ENCODE data around the gene PTPRK. TPM values are rescaled to one million over a fixed set of nuclear protein-coding genes. Genes with fewer than 3 reads are reported as not detected.

PTPRK gene
- total RNA-seq, 1 experiment from 2014 or later = 34.2 TPM

DNA sequence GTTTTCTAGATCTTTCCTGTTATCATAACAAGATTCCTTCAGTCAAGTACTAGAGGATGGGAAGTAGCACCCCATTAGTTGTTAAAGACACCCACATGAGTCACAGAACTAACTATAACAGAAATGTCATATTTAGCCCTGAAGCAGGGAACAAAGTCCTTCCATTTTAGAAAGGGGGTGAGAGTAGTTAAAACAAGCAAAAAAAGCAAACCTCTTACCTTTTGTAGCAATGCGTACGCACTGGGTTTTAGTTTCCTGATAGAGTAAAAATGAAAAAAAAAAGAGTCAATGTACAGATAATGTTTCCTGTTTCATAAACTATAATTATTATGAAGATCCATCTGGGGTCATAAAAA, 455.9 kb downstream of the PTPRK start (continued):
- TF ChIP-seq, protein P1, sequence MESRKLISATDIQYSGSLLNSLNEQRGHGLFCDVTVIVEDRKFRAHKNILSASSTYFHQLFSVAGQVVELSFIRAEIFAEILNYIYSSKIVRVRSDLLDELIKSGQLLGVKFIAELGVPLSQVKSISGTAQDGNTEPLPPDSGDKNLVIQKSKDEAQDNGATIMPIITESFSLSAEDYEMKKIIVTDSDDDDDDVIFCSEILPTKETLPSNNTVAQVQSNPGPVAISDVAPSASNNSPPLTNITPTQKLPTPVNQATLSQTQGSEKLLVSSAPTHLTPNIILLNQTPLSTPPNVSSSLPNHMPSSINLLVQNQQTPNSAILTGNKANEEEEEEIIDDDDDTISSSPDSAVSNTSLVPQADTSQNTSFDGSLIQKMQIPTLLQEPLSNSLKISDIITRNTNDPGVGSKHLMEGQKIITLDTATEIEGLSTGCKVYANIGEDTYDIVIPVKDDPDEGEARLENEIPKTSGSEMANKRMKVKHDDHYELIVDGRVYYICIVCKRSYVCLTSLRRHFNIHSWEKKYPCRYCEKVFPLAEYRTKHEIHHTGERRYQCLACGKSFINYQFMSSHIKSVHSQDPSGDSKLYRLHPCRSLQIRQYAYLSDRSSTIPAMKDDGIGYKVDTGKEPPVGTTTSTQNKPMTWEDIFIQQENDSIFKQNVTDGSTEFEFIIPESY (IDR thresholded peaks at IDR 0.05; ENCODE audit: extremely low read depth, insufficient replicate concordance, low read length) = no peak
- TF ChIP-seq EZH2phosphoT487 (IDR thresholded peaks at IDR 0.05; ENCODE audit: borderline replicate concordance) = no peak
- TF ChIP-seq ZNF274 (IDR thresholded peaks at IDR 0.05; ENCODE audit: low read depth, low read length) = no peak
- no peak for TF ChIP-seq EZH2 (IDR thresholded peaks at IDR 0.05)

DNA sequence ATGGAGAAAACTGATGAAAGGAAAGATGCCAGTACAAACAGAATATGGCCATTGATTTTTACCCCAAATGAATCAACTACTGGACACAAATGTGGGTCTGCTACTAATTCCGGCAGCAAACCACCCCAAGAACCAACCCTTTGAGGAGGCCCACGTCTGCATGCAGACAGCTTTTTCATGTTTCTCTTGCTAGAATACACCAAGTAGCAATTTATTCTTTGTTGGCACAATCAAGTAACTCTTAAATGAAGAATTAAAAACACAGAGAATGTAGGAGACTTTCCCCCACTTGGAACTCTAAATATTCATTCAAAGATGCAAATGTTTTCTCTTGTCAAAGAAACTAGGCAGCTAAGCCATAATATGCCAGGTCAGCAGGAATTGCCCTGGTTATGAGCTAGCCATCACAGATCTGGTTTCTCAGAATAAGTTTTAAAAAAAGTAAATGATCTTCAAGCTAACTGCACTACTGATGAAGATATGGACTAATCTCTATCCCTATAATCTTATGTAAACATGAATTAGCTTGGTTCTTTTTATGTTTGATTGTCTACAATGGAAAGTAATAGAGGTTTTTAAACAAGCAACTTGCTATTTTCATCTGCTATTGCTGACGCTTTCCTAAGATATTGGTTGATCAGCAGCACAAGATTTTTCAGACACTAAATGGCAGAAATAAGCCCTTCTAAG, 456.4 kb downstream of the PTPRK start:
- Histone ChIP-seq H3K79me2 (ENCODE audit: insufficient read depth, low read length) (no peaks in the 10 kb centered on the region), H3K27ac (ENCODE audit: low read depth, low read length) (no peak overlapping the region), H3K27me3 (ENCODE audit: insufficient read depth, low read length) (no peaks in the 10 kb centered on the region), H3K4me3 (replicated peaks in 1 of 2; ENCODE audit: low read depth in 1 of 2, low read length in 2 of 2) (no peak overlapping the region), H4K20me1 (ENCODE audit: insufficient read depth) (no peaks in the 10 kb centered on the region), H3K9me3 (ENCODE audit: control insufficient read depth in 1 of 2, insufficient read depth in 1 of 2, low read depth in 1 of 2, low read length in 2 of 2) (no peaks in the 10 kb centered on the region), H3K9ac (ENCODE audit: low read length) (no peak overlapping the region), H2AFZ (ENCODE audit: low read depth, low read length, poor library complexity, severe bottlenecking) (no peak overlapping the region), H3K4me1 (ENCODE audit: control insufficient read depth in 1 of 2, insufficient read depth in 2 of 2, low read length in 2 of 2) (no peaks in the 10 kb centered on the region), H3K9me2 (ENCODE audit: insufficient read depth) (no peaks in the 10 kb centered on the region), H3K4me2 (ENCODE audit: low read length) (no peak overlapping the region), H3K36me3 (ENCODE audit: control insufficient read depth in 1 of 2, insufficient read depth in 2 of 2, low read length in 2 of 2) (no peaks in the 10 kb centered on the region)
- no peak for DNase-seq (ENCODE audit: low read depth, low spot score)
- intact Hi-C loops (cut with micrococcal nuclease) = no loop called here
- ChIA-PET POLR2A (no interaction called here), CTCF (no interaction called here), RAD21 (ENCODE audit: low non-redundant PET in 1 of 2, low total read pairs in 2 of 2, uncharacterized antibody in 2 of 2, unreplicated experiment in 2 of 2) (no interaction called here)
- BruUV-seq (replicated peaks) = no TSS peak
- no peak for TF ChIP-seq ELF1 (IDR thresholded peaks at IDR 0.05; ENCODE audit: borderline replicate concordance, low read depth)
- TF ChIP-seq EZH2phosphoT487 (IDR thresholded peaks at IDR 0.05; ENCODE audit: borderline replicate concordance) = no peak
- no peak for TF ChIP-seq SP1 (IDR thresholded peaks at IDR 0.05; ENCODE audit: low read depth)
- TF ChIP-seq SIN3A (IDR thresholded peaks at IDR 0.05; ENCODE audit: low read depth) = no peak
- TF ChIP-seq MAX (IDR thresholded peaks at IDR 0.05) = no peak
- no peak for TF ChIP-seq SRF (IDR thresholded peaks at IDR 0.05; ENCODE audit: low read depth)
- no peak for TF ChIP-seq TCF7L2 (IDR thresholded peaks at IDR 0.05; ENCODE audit: borderline replicate concordance, extremely low read depth, insufficient read depth, insufficient read length)
- no peak for TF ChIP-seq CEBPB (IDR thresholded peaks at IDR 0.05; ENCODE audit: low read depth)
- TF ChIP-seq, protein P2, sequence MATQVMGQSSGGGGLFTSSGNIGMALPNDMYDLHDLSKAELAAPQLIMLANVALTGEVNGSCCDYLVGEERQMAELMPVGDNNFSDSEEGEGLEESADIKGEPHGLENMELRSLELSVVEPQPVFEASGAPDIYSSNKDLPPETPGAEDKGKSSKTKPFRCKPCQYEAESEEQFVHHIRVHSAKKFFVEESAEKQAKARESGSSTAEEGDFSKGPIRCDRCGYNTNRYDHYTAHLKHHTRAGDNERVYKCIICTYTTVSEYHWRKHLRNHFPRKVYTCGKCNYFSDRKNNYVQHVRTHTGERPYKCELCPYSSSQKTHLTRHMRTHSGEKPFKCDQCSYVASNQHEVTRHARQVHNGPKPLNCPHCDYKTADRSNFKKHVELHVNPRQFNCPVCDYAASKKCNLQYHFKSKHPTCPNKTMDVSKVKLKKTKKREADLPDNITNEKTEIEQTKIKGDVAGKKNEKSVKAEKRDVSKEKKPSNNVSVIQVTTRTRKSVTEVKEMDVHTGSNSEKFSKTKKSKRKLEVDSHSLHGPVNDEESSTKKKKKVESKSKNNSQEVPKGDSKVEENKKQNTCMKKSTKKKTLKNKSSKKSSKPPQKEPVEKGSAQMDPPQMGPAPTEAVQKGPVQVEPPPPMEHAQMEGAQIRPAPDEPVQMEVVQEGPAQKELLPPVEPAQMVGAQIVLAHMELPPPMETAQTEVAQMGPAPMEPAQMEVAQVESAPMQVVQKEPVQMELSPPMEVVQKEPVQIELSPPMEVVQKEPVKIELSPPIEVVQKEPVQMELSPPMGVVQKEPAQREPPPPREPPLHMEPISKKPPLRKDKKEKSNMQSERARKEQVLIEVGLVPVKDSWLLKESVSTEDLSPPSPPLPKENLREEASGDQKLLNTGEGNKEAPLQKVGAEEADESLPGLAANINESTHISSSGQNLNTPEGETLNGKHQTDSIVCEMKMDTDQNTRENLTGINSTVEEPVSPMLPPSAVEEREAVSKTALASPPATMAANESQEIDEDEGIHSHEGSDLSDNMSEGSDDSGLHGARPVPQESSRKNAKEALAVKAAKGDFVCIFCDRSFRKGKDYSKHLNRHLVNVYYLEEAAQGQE (IDR thresholded peaks at IDR 0.05; ENCODE audit: low read depth) = no peak
- TF ChIP-seq, protein P1 (IDR thresholded peaks at IDR 0.05; ENCODE audit: extremely low read depth, insufficient replicate concordance, low read length) = no peak
- TF ChIP-seq POLR2AphosphoS5 (IDR thresholded peaks at IDR 0.05; ENCODE audit: low read depth, low read length) = no peak
- no peak for TF ChIP-seq POLR2A (IDR thresholded peaks at IDR 0.05; ENCODE audit: borderline replicate concordance, extremely low read depth, insufficient read depth, insufficient read length)
- ATAC-seq = no peak
